Colon (tissue), 2 donors: Measurements from ENCODE around the gene CLCNKB.

Experiments used
- FAIRE-seq: peaks from 2 replicates; lab custom pipeline; 2012; peaks lifted over from hg19 to GRCh38; lab: Jason Lieb, UNC
- donor health status: control.
- donor health status: control.

CLCNKB gene

GRCh38 chr1:16076031-16076864 lies 32.7 kb downstream of the CLCNKB start:
- no peak for FAIRE-seq

GRCh38 chr1:16076865-16077238 lies 33.3 kb downstream of the CLCNKB start:
- FAIRE-seq = no peak

- no peak for FAIRE-seq
Measured at GRCh38 chr1:16077406-16078245, 34.0 kb downstream of the CLCNKB start.

GRCh38 chr1:16078925-16079656 lies 35.5 kb downstream of the CLCNKB start:
- no peak for FAIRE-seq

- no peak for FAIRE-seq
Measured at GRCh38 chr1:16080422-16081150, 37.0 kb downstream of the CLCNKB start.

- no peak for FAIRE-seq
Measured at GRCh38 chr1:16081636-16082035, 38.1 kb downstream of the CLCNKB start.

- FAIRE-seq = no peak
Measured at GRCh38 chr1:16082283-16083038, 38.9 kb downstream of the CLCNKB start.

- FAIRE-seq = no peak
Measured at GRCh38 chr1:16083486-16083885, 39.9 kb downstream of the CLCNKB start.

GRCh38 chr1:16085522-16085921 lies 41.9 kb downstream of the CLCNKB start:
- no peak for FAIRE-seq

GRCh38 chr1:16087733-16088132 lies 44.2 kb downstream of the CLCNKB start:
- FAIRE-seq = no peak

- no peak for FAIRE-seq
Measured at GRCh38 chr1:16088351-16088911, 44.8 kb downstream of the CLCNKB start.

- no peak for FAIRE-seq
Measured at GRCh38 chr1:16088996-16089395, 45.4 kb downstream of the CLCNKB start.

GRCh38 chr1:16090076-16090826 lies 46.7 kb downstream of the CLCNKB start:
- no peak for FAIRE-seq

- FAIRE-seq = no peak
Measured at GRCh38 chr1:16091296-16091695, 47.7 kb downstream of the CLCNKB start.

GRCh38 chr1:16092097-16092922 lies 48.7 kb downstream of the CLCNKB start:
- no peak for FAIRE-seq

GRCh38 chr1:16092923-16093511 lies 49.4 kb downstream of the CLCNKB start:
- FAIRE-seq = no peak

- FAIRE-seq = no peak
Measured at GRCh38 chr1:16093611-16094010, 50.0 kb downstream of the CLCNKB start.

- FAIRE-seq = no peak
Measured at GRCh38 chr1:16094453-16095158, 51.0 kb downstream of the CLCNKB start.
